NB4 (cell line): ENCODE measurements around the gene LSM7.

Experiments used
- DNase-seq: peaks from one replicate; pipeline ENCODE4 v3.0.0; 2010; ENCODE audit warnings: low read depth
- H3K4me3 ChIP-seq: one replicate; pipeline ENCODE4 v1.5.1; 2011; ENCODE audit warnings: mild to moderate bottlenecking, low read depth, low read length, moderate library complexity
- MYC ChIP-seq: IDR thresholded peaks from 2 replicates; pipeline ENCODE4 v1.6.1; 2011; ENCODE audit warnings: low read depth, low read length
- POLR2A ChIP-seq: IDR thresholded peaks from 2 replicates; pipeline ENCODE4 v1.6.1; 2011; ENCODE audit warnings: mild to moderate bottlenecking; ENCODE audit not compliant: insufficient read length; ENCODE audit errors: extremely low read depth
- TF ChIP-seq, protein P1 (sequence below): IDR thresholded peaks from 2 replicates; pipeline ENCODE4 v1.6.1; 2011; ENCODE audit warnings: low read depth, low read length
- TF ChIP-seq, protein P2 (sequence below): IDR thresholded peaks from one replicate; pipeline ENCODE4 v1.5.1; 2012; ENCODE audit warnings: low read depth, low read length

The LSM7 gene

DNA sequence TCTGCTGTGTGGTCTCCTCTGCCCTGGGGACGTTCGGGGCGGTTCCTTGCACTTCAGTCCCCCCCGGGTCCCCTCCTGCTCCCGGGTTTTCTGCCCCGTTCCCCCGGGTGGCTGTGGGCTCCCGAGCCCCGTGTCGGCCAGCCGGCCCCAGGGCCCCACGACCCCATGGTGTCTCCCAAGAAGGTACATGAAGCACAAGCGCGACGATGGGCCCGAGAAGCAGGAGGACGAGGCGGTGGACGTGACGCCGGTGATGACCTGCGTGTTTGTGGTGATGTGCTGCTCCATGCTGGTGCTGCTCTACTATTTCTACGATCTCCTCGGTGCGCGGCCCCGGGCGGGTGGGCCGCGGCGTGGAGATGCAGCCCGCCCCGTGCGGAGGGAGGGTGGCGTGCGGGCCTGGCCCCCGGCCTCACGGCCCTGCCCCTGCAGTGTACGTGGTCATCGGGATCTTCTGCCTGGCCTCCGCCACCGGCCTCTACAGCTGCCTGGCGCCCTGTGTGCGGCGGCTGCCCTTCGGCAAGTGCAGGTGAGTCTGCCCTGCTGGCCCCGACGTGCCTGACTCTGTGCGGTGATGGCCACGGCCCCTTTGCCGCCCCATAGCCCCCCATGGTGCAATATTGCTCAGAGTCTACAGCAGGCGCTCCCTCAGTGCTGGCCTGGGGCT is 11.4 kb upstream of the LSM7 start:
- no peak for DNase-seq
- TF ChIP-seq MYC (no peak), POLR2A (no peak)
- TF ChIP-seq, protein P1, sequence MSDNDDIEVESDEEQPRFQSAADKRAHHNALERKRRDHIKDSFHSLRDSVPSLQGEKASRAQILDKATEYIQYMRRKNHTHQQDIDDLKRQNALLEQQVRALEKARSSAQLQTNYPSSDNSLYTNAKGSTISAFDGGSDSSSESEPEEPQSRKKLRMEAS, result no peak
- TF ChIP-seq, protein P2, sequence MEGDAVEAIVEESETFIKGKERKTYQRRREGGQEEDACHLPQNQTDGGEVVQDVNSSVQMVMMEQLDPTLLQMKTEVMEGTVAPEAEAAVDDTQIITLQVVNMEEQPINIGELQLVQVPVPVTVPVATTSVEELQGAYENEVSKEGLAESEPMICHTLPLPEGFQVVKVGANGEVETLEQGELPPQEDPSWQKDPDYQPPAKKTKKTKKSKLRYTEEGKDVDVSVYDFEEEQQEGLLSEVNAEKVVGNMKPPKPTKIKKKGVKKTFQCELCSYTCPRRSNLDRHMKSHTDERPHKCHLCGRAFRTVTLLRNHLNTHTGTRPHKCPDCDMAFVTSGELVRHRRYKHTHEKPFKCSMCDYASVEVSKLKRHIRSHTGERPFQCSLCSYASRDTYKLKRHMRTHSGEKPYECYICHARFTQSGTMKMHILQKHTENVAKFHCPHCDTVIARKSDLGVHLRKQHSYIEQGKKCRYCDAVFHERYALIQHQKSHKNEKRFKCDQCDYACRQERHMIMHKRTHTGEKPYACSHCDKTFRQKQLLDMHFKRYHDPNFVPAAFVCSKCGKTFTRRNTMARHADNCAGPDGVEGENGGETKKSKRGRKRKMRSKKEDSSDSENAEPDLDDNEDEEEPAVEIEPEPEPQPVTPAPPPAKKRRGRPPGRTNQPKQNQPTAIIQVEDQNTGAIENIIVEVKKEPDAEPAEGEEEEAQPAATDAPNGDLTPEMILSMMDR, result no peak

DNA sequence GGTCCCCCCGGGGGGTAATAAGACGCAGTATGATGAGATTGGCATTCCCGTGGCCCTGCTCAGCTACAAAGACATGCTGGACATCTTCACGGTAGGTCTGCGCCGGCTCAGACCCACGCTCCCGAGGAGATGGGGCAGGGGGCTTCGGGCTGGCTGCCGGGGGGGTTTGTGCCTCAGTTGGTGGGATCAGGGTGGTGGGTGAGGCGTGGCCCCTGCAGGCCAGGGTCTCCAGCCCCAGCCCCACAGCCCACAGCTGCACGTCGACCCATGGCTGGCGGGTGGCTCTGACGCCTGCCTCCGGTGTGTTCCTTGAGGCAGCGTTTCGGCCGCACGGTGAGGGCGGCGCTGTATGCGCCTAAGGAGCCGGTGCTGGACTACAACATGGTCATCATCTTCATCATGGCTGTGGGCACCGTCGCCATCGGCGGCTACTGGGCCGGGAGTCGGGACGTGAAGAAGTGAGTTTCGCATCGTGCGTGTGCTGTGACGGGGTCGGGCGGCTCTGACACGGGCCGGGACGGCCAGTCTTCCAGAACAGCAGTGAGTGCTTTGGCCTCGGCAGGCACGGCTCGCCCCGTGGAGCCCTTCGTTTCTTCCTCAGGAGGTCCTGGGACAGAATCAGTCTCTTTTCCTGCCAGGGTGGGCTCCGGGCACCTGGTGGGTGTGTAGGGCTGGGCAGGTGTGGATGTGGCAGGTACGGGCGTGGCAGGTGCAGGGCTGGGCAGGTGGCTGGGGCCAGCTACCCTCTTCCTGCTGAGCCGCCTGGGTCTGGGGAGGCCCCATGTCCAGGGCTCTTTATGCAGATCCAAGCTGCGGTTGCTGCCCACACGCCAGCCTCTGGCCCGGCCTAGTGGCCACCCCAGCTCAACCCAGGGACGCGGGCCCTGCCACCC is 10.6 kb upstream of the LSM7 start:
- H3K4me3 ChIP-seq, result no peak overlapping the region
- TF ChIP-seq POLR2A, result no peak
- DNase-seq, result no peak

More for the DNA sequence above, 11.4 kb upstream of the LSM7 start:
- H3K4me3 ChIP-seq, result no peak overlapping the region

DNA sequence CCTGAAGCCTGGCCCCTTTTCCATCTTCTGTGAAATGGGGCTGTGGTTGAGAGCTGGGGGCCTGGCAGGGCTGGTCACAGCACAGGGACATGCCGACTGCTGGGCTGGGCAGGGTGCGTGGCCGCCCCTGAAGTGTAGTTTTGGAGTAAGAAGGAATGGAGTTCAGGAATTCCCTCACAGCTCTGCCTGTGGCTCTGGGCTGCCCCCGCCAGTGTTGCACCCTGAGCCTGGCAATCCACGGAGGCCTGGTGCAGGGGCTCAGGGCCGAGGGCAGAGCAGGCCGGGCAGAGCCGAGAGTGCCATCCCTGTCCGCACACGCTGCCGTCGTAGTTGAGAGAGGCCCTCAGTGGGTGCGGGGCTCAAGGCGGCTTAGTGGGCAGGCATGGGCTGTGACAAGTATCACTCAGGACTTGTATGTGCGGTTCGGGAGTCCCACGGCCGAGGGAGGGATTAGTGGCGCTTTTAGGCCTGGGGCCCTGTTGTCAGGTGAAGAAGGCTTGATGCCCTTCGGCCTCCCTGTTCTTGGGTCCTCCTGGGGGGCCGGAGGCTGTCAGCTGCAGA is 9.7 kb upstream of the LSM7 start:
- no peak for DNase-seq
- no peak overlapping the region for H3K4me3 ChIP-seq
- TF ChIP-seq MYC, result no peak
- TF ChIP-seq, protein P2, result no peak
- no peak for TF ChIP-seq POLR2A
- TF ChIP-seq, protein P1, result no peak

DNA sequence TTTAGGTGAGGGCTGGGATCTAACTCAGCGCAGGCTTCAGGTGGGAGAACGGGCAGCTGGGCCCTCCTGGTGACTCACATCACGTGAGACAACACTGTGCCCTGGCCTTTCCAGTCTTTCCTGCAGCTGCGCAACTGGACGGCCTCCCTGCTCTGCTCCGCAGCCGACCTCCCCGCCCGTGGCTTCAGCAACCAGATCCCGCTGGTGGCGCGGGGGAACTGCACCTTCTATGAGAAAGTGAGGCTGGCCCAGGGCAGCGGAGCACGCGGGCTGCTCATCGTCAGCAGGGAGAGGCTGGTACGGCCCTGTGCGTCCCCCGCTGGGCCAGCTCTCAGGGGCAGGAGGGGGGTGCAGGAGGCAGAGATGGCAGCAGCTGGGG is 8.9 kb upstream of the LSM7 start:
- TF ChIP-seq MYC (no peak), POLR2A (no peak)
- TF ChIP-seq, protein P2, result no peak
- TF ChIP-seq, protein P1, result no peak
- no peak overlapping the region for H3K4me3 ChIP-seq
- no peak for DNase-seq

DNA sequence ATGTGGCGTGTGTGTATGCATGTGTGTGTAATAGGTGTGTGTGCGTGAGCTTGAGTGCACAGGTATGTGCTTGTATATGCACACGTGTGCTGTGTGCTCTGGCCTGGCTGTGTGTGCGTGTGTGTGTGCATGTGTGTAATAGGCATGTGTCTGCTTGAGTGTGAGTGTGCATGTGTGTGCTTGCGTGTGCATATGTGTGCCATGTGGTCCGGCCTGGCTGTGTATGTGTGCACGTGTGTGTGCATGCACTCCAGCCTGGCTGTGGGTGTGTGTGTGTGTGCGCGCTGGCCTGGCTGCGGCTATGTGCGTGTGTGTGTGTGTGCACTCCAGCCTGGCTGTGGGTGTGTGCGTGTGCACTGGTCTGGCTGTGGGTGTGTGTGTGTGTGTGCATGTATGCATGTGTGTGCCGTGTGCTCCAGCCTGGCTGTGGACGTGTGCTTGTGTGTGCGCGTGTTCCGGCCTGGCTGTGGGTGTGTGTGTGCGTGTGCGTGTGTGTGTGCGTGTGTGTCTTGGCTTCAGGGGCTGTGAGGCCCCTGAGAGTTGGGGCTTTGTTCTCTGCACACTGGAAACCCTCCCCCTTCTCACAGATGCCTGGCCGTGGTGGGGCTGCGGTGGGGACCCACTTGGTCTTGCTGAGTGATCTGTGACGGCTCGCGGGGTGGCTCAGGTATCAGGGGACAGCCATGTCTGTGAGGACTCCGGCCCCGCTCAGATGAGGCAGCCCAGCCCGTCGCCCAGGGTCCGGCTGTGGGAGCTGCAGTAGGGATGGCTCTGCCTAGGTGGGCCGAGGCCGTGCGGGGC is 8.3 kb upstream of the LSM7 start:
- TF ChIP-seq, protein P1, result no peak
- no peak for TF ChIP-seq POLR2A
- TF ChIP-seq, protein P2, result no peak
- TF ChIP-seq MYC, result no peak
- no peak overlapping the region for H3K4me3 ChIP-seq
- no peak for DNase-seq

DNA sequence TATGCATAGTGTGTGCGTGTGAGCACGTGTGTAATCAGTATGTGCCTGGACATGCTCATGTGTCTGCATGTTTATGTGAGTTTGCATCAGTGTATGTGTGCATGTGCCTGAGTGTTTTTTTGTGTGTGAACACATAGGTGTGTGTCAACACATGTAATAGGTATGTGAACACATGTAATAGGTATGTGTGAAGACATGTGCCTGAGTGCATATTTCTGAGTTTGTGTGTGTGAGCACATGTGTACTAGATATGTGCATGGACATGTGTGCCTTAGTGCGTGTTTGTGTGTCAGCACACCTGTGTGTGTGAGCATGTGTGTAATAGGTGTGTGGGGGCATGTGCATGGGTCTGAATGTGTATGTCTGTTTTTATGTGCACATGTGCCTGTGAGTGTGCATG is 7.5 kb upstream of the LSM7 start:
- no peak overlapping the region for H3K4me3 ChIP-seq
- DNase-seq, result no peak
- TF ChIP-seq, protein P1, result 0 out of 2 replicates have a peak, but pooled peaks have one; percentile 34
- no peak for TF ChIP-seq POLR2A
